ENCODE data around the gene NET1.

DNA sequence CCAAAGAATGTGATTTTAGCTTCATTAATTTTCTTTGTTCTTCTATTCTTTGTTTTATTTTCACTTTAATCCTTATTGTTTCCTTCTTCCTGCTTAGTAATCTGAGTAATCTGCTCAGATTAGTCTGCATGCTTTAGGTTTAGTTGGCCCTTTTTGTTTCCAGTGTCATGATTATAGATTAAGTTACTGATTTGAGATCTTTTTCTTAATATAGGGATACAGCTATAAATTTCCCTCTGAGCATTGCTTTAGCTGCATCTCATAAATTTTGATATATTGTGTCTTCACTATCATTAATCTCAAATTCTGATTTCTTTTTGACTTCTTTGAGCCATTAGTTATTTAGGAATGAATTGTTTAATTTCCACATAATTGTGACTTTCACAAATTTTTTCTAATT is 6.2 kb downstream of the NET1 start:
- TF ChIP-seq CTCF (IDR thresholded peaks at IDR 0.05) (no peak), POLR2A (IDR thresholded peaks at IDR 0.05) (no peak)

All from heart left ventricle (tissue), 13 donors.